ENCODE data around the gene ARL5A. TPM values are rescaled to one million over a fixed set of nuclear protein-coding genes. Genes with fewer than 3 reads are reported as not detected.

The ARL5A gene
- total RNA-seq: 63.6 and 87.6 TPM in 2 replicates

GRCh38 chr2:151828143-151828889 is at the start of gene ARL5A:
Gene ARL5A, minus strand, starts transcription at chr2:151828421. Its CDS starts 245 bp downstream, at chr2:151828176.

Other genes starting within 250 kb of the ARL5A start
- 0.68 and 3.3 TPM in 2 replicates for gene NEB, start 93.9 kb downstream of the ARL5A start, total RNA-seq

All from nasal cavity respiratory epithelium epithelial cell of viscerocranial mucosa (primary cell).